HG03342 (cell line): Measurements from ENCODE around the gene GBA3.

Source experiments
- ATAC-seq: cut with Tn5 transposase; IDR thresholded peaks from one replicate; pipeline ENCODE4 v1.9.1; 2021; ENCODE audit warnings: mild to moderate bottlenecking, moderate library complexity; ENCODE audit not compliant: unreplicated experiment

The GBA3 gene

GRCh38 chr4:22692736-22693135, at the start of gene GBA3:
GBA3 (plus strand) TSS chr4:22692937.
- ATAC-seq = no peak

- no peak for ATAC-seq
Observed at GRCh38 chr4:22643952-22644351, 48.8 kb upstream of the GBA3 start.

- no peak for ATAC-seq
Observed at GRCh38 chr4:22645481-22646182, 47.1 kb upstream of the GBA3 start.

- no peak for ATAC-seq
Observed at GRCh38 chr4:22648996-22649395, 43.7 kb upstream of the GBA3 start.

GRCh38 chr4:22650771-22651170, 42.0 kb upstream of the GBA3 start:
- ATAC-seq = no peak

GRCh38 chr4:22653752-22654151, 39.0 kb upstream of the GBA3 start:
- ATAC-seq = no peak

- ATAC-seq = no peak
Observed at GRCh38 chr4:22661443-22661842, 31.3 kb upstream of the GBA3 start.

- ATAC-seq = no peak
Observed at GRCh38 chr4:22667332-22667940, 25.3 kb upstream of the GBA3 start.

GRCh38 chr4:22668301-22668700, 24.4 kb upstream of the GBA3 start:
- ATAC-seq = no peak

- no peak for ATAC-seq
Observed at GRCh38 chr4:22668702-22669101, 24.0 kb upstream of the GBA3 start.

- ATAC-seq = no peak
Observed at GRCh38 chr4:22670956-22671355, 21.8 kb upstream of the GBA3 start.

GRCh38 chr4:22672519-22672918, 20.2 kb upstream of the GBA3 start:
- ATAC-seq = no peak

- ATAC-seq = no peak
Observed at GRCh38 chr4:22672944-22673343, 19.8 kb upstream of the GBA3 start.

GRCh38 chr4:22674700-22675099, 18.0 kb upstream of the GBA3 start:
- ATAC-seq = no peak

GRCh38 chr4:22676063-22676462, 16.7 kb upstream of the GBA3 start:
- ATAC-seq = no peak

GRCh38 chr4:22677780-22678179, 15.0 kb upstream of the GBA3 start:
- ATAC-seq = no peak

GRCh38 chr4:22678940-22679854, 13.5 kb upstream of the GBA3 start:
- ATAC-seq = no peak

- ATAC-seq = no peak
Observed at GRCh38 chr4:22680065-22680642, 12.6 kb upstream of the GBA3 start.

- ATAC-seq = no peak
Observed at GRCh38 chr4:22683726-22684125, 9.0 kb upstream of the GBA3 start.

- ATAC-seq = no peak
Observed at GRCh38 chr4:22686141-22686540, 6.6 kb upstream of the GBA3 start.

- ATAC-seq = no peak
Observed at GRCh38 chr4:22688236-22688635, 4.5 kb upstream of the GBA3 start.
